Activated CD8-positive, alpha-beta memory T cell treated with anti-CD3 and anti-CD28 coated beads, Interleukin-2, amount 50 U/mL, for 24 hours (primary cell): ENCODE measurements around the gene SMAD2.
"Not testable (repeated sequence)": the region's sequence is repeated elsewhere in the genome, so short reads cannot be mapped to it uniquely, and the experiment has no call there.

Experiments
- DNase-seq: peaks from one replicate; pipeline ENCODE4 v3.0.0-alpha.2; 2020; ENCODE audit errors: extremely low read depth

The SMAD2 gene

DNA sequence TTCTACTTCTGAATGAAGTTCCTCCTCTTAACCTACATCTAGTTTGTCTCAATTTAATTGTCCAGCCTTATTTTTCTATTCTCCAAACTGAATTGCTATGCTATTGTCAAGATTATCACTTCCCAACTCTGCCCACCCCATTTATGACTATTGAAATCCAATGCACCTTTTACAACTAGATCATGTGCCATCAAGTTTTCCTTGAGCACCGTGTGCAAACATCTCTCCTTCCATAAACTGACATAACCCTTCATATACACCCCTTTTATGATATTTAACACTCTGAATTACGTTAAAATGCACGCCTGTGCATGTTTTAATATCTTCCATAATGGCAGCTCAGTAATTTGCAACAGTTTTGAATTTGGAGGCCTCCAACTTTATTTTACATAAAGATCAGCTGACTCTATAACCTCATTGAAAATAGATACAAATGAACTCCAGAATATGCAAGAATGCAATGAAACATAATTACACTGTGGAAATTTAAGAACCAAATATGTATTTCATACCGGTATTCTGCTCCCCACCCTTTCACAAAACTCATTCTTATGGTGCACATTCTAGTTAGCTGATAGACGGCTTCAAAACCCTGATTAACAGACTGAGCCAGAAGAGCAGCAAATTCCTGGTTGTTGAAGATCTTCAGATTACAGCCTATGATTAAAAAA, 85.5 kb downstream of the SMAD2 start:
- DNase-seq, result no peak

DNA sequence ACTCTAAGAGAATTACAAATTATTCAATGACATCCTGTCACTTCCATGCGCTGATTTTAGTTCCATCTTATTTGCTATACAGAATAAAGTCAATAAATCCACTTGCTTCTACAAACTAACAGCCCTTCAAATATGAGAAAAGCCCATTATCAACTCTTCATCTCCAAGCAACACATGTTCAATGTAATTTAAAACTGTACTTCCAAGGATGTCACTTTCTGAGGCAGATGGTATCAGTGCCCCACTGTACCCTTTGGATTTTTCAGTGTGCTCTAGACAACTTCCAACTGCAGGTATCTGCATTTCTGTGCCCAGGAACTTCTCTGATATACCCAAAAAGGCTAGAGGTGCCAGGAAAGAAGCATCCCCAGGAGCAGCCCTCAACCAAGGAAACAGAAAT, 87.6 kb downstream of the SMAD2 start:
- no peak for DNase-seq

DNA sequence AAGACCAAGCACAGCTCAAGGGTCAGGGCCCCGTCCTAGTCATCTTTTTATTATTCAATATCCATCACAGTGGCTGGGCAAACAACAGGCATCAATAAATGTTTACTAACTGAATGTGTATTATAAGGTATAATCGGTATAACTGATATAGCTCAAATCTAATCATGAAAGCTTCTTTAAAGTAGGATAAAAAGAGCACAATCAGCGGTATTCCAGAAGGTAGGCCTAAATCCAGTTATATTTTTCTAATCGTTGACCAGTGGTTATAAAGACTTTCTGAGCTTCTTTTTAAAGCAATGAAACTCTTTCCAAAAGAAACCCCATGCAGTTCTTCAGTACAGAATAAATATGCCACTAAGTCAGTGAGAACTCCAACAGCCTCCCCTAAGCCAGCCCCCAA, 92.1 kb downstream of the SMAD2 start:
- no peak for DNase-seq

DNA sequence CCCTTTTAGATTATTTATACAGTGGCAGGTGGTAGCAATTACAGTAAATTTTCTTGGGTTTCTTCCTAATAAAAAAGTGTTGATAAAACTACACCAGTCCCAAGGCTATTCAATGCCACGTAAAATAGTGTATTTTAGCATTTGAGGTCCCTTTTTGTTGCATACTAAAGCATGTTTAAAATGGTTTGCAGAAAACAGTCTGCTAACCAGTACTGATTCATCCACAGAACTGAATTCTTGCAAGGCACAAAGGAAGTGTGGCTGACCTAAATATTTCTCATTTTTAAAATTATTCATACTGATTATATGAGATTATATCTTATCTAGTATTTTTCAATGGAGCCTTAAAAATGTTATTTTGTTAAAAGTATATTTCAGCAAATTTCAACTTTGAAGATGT, 98.1 kb downstream of the SMAD2 start:
- DNase-seq, result no peak

DNA sequence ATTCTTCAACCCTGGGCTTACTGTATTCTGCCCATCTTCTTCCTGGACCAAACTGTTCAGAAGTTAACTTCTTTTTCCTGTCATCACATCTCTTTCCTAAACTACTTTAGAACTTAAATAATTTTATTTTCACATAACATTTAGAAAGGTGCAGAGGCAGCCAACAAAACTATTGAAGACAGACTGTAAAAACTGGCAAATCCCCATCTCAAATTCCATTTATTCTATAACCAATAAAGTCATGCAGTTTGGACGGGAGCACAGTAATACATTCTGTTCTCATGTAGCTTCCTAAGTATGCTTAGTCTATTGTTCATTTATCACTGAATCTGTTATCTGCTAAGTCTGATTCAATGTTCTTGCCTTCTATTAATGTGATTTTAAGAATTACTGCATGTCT, 99.1 kb downstream of the SMAD2 start:
- no peak for DNase-seq

DNA sequence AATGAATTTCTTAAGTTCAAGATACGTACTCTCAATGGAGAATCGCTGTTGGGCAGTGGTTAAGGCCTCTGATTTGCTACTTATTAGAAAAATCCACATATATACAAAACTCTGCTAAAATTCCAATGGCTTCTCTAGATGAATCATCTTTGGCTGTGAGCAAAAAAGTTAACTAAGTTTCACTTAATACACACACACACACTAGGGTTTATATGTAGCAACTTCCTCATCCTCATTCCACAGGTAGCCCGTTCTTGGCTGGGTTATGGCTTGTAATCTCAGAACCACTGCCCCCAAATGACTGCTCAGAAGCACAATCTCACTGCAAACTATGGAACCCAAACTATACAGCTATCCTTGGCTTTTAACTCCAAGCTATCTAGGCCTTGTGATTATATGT, 99.7 kb downstream of the SMAD2 start:
- DNase-seq, result no peak

DNA sequence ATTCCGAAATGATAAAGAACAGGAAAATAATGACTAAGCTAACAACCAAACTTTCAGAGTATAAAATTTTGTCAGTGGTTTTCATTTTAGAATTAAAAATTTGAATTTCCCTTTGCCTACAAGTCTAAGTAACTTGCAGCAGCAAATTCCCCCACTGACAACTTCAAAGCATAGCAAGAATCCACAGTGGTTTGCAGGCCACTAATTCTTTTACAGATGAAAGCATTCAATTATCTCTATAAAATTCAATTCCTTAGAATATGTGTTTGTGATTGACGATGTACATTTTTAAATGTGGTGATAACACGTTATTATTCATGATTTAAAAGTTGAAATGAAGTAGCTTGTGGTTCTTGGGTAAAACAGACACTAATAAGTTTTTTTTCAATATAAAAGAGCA, 100.6 kb downstream of the SMAD2 start:
- DNase-seq, result no peak

DNA sequence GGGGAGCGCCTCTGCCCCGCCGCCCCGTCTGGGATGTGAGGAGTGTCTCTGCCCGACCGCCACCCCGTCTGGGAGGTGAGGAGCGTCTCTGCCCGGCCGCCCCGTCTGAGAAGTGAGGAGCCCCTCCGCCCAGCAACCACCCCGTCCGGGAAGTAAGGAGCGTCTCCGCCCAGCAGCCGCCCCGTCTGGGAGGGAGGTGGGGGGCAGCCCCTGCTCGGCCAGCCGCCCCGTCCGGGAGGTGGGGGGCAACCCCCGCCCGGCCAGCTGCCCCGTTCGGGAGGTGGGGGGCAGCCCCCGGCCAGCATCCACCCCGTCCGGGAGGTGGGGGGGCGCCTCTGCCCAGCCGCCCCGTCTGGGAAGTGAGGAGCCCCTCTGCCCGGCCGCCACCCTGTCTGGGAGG, 102.4 kb downstream of the SMAD2 start:
- DNase-seq, result not testable (repeated sequence)

DNA sequence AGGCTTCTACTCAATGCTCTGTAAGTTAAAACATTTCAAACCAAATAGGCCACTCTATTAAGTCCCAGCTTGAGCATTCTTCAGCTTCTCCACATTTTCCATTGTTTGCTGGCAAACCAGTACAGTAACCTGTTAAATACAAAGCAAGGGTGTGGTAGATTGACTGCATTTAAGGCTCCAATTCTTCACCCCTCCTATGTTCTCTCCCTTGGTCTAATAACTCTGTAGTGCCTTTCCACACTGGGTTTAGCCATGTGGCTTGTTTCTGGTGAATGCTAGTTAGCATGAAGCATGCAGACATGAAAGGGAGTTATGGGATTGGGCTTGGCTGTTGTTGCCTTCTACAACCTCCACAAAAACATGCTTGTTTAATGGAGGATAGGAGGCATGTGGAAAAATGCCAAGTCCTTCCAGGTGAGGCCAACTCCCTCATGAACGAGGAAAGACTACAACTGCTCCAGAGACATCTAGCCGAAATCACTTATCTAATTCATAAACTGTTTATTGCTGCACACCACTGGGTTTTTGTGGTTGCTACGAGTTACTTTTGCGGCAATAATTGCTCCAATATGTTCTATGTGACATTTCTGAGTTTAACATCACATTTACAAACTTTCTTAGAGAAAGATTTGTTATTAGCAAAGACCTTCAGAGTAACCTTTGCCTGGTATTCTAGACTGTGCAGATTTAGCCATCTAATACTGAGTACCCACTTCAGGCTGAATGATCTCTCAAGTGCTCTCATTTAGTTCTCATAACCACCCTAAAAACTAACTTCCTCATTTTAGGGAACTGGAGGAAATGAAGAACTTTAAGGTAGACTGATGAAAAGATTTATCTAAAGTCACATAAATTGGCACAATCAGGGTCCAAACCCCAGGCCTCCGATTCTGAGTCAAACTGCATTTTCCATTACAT, 104.0 kb downstream of the SMAD2 start:
- no peak for DNase-seq

DNA sequence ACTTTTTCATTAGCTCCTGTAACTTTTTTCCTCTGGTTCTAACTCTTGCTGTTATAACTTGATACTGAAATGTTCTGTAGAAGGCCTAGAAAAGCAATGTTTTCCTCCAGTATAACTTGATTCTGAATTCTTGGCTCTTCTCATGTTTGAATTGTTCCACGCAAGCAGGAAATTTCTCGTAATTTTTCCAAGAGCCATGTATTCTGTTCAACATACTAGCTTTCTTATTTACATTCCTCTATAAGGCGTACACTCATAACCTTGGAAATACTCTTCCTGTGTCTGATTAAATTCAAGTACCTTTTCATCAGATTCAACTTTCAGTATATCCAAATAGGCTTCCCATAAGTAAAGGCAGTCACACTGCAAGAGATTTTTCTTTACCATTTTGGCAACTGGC, 109.1 kb downstream of the SMAD2 start:
- DNase-seq, result no peak

DNA sequence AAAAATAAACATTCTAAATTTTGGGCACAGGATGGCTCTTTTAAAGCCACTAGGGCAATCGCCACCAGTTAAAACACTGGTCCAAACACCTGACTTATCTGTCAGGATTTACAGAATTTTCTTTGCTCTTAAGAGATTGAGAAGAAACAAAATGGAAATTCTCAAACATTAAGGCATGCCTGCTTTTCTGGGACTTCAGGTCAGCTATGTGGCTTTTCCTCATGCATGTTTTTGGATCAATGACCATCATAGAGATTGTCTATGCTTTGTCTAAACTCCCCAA, 112.7 kb downstream of the SMAD2 start:
- no peak for DNase-seq

DNA sequence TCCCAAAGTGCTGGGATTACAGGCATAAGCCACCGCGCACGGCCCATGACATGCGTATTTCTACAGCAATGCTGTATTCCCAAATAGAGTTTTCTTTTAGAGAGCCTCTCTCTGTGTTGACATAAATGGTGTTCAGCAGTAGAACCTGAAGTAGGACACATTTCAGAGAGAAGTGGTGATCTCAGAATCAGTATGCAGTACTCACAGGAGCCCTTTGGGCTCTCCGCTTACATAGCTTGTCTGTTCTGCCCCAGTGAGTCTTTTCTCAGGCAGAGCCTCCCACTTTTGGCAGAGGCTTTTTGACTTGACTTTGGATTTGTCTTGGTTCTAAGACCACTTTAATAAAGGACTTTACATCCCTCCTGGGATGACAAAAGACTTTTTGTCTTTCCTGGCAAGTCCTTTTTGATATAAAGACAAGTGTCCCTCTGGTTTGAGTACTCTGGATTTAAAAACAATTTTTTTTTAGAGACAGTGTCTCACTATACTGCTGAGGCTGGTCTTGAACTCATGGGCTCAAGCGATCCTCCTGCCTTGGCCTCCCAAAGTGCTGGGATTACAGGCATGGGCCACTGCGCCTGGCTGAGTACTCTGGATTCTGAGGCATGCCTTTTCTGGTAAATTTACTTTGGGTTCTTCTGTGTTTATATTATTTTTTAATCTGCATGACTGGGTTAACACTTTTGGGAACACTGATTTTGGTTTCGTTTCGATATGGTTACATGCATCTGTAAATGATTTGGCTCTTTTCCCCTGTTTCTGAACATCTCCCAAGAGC, 113.3 kb downstream of the SMAD2 start:
- no peak for DNase-seq

DNA sequence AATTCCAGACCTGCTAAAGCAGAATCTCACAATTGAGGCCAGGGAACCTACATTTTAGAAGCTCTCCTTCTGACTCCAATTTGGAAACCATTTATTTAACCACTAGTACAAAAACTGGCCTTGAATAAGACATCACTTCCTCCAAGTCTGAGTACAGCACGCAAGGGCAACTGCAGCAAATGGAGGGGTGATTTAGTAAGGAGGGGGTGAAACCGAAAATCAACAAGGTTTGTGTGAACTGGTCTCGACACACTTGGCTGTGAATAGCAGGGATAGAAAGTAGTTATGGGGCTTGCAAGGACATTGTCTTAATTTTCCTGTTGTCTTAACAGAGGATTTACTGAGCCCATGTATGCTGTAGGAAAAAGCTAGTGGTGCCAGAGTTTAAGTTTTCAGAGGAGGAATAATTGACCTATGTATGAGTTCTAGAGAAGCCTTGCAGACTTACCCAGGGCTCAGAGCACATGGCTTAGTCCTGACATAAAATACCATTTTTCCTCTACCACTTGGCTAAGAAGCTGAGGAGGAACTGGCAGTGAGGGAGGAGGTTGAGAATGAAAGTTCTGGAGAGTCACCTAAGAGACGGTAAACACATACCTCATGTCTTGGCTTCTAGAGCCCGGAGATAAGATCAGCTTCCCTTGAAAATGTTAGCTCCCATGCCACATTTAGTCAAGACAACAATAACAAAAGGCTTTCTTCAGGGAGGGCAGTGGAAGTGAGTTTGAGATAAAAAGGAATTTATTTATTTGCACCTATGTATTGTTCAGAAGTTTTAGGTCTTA, 114.8 kb downstream of the SMAD2 start:
- DNase-seq, result no peak

DNA sequence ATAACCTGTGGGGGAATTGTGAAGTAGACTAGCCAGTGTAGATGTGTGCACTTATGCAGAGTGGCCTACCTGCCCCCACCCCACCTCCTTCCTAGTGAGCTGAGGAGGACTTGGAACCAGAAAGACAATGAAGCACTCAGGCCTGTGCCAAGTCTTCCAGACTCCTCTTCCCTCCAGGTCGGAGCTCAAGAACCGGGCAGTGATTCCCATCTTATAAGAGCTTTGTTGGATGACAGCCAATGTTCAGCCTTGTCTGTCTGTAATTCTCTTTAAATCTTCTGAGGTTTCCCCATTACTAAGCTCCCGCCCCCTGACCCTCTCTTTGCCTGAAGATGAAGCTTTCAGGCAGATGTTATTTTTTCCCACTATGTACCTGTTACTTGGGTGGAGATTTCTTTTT, 121.0 kb downstream of the SMAD2 start:
- no peak for DNase-seq

DNA sequence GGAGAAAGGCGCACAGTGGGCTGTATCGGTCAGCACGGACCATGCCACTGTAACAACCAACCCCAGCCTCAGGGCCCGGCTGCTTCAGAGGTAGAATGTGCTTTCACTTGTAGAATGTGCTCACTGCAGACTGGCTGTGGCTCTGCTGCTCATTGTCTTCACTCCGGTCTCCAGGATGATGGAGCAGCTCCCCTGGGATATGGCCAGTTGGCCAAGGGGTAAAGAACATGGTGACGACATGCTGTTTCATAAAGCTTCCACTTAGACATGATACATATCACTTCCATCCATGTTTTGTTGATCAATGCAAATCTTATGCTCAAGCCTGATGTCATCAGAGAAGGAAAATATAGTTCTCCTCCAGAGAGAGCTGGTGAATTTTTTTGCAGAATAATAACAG, 127.7 kb downstream of the SMAD2 start:
- no peak for DNase-seq

DNA sequence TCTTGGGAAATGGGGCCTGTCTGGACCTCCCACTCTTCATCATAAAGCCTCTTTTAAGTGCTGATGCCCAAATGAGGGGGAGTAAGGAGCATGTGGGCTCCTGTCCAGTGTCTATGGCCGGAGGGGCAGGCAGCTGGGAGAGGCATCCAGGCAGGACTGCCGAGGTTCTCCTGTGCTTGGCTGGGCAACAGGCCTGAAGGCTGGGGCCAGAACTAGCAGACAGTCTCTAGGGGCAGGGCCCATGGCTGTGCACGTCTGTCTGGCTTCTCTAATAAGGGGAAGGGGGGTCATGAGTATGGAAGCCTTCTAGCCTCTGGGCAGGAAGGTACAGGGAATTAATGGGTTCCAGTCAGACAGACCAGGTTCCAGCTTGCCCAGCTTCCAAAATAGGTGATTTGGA, 128.6 kb downstream of the SMAD2 start:
- DNase-seq, result no peak

DNA sequence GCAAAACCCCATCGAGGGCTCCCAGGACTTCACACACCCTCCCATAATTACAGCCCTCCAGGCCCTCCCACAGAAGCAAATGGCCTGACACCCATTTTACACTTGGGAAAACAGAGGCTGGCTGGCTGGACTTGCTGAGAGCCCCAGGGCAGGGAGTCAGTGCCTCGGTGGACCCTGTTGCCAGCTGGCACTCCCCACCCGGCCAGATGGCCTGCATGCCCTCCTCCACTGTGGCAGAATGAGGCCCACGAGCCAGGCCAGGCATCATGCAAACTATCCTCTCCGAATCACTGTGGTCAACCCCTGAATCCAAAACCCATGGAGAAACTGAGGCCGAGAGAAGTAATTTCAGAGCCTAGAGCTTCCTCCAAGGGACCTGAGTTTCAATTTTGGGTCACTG, 129.7 kb downstream of the SMAD2 start:
- no peak for DNase-seq

DNA sequence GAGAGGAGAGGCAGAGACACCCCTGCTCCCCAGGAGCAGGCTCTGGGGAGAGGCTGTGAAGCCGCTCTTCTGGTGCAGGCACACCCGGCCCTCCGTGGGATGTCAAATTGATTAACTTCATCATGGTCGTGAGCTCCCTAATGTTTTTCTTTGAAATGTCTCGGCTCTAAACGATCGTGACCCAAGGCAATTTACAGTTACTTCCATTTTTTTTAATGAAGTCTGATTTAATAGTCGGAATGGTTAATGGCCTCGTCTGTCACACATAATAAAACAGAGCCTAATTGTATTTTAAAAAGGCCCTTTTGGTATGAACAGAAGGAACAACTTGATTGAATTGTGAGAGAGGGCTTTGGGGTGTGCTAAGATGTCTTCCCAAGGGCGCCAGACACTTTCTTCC, 130.2 kb downstream of the SMAD2 start:
- DNase-seq, result no peak

DNA sequence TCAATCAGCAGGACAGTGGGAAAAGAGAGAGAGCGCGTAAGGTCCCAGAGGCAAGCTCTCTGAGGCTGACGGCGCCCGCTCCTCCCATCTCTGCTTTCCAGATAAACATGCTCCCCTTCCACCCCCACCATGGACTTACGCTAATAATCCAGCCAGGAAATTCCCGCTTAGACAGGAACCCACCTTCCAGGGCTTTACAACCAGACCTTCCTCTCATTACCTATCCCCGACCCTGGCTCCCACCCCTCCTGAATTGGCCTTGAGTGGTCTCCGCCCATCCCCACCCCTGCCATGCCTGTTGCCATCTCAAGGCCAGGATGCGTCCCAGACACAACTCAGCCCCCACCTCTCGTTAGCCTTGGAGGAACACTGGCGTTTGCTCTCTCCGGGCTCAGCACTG, 131.1 kb downstream of the SMAD2 start:
- DNase-seq, result no peak

DNA sequence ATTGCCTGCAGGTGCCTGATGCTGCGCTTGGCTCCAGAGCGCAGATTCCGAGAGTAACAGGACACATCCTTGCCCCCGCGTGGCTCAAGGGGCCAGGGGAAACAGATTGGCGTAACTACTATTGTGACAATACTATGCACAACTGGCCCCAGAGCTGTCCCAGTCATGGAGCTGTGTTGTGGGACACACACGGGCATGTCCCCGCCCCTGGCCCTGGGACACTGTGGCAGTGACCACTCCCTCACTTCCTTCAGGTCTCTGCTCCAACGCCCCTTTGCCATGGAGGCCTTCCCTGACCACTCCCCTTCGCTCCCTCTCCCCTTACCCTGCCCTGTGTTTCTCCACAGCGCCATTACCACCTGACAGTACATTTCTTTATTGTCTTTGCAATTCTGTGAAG, 132.1 kb downstream of the SMAD2 start:
- DNase-seq, result no peak

DNA sequence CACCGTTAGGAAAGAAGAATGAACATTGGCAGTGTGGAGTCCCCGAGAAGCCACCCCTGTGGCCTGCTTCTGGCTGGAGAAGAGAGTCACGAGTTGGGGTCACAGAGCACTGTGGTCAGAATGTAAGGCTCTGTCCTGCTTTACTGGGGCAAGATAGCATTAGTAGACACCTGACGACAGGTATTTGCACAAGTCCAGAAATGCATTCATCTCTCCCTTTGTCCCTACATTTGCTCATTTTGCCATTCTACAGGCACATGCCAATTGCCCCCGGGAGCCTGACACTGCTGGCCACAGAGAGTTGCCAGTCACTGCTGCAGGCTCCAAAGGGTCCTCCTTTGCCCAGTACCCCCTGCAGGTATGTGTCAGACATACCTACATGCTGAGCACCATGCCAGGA, 133.3 kb downstream of the SMAD2 start:
- DNase-seq, result no peak

DNA sequence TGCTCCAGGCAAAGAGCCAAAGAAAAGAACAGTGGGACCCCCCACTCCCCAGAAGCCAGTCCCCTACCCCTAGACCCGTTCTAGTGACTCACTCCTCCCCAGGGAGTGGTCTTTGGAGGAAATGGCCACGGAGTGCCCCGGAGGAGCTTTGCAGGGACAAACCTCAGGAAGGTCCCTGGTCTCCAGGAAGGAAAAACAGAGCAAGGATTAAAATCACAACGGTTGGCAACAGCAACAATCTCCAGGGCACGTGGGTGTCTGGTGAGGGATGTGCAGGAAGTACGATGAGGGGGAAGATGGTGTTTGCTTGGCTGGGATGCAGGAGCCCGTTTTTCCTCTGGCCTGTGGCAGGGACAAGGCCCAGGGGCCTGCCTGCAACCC, 135.0 kb downstream of the SMAD2 start:
- no peak for DNase-seq
